ENCODE results near the gene SLC25A21.

- no peak for TF ChIP-seq CTCF (IDR thresholded peaks at IDR 0.05; ENCODE audit: low read depth, low read length, poor library complexity, severe bottlenecking)
- no peak for TF ChIP-seq EZH2phosphoT487 (IDR thresholded peaks at IDR 0.05; ENCODE audit: borderline replicate concordance, low read length)
Measured at GRCh38 chr14:36843410-36843809, 329.0 kb downstream of the SLC25A21 start.

All from DOHH2 (cell line).